Measurements from ENCODE around the gene TMEM131. TPM values are rescaled to one million over a fixed set of nuclear protein-coding genes. Genes with fewer than 3 reads are reported as not detected.

Gene TMEM131
- total RNA-seq, 1 donor from 2014 or later, result 28.4 TPM

- no peak for DNase-seq (ENCODE audit: extremely low read depth, low read depth, low spot score)
Measured at GRCh38 chr2:97731274-97732020, 264.3 kb downstream of the TMEM131 start.

DNA sequence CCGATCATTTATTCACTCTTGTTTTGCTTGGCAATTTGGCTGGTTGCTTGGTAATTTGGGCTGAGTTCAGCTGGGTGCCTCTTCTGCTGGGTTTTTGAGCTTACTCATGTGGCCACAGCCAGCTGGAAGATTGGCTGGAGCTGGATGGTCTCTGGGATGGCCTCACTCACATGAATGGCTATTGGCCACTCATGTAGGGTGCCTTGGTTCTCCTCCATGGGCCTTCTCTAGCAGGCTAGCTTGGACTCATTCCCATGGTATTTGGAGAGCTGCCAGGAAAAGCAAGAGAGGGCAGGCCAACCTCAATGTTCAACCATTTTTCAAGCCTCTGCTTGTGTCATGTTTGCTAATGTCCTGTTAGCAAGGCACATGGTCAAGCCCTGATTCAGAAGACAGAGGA lies 265.5 kb downstream of the TMEM131 start:
- DNase-seq (ENCODE audit: extremely low read depth, low read depth, low spot score), result no peak

DNA sequence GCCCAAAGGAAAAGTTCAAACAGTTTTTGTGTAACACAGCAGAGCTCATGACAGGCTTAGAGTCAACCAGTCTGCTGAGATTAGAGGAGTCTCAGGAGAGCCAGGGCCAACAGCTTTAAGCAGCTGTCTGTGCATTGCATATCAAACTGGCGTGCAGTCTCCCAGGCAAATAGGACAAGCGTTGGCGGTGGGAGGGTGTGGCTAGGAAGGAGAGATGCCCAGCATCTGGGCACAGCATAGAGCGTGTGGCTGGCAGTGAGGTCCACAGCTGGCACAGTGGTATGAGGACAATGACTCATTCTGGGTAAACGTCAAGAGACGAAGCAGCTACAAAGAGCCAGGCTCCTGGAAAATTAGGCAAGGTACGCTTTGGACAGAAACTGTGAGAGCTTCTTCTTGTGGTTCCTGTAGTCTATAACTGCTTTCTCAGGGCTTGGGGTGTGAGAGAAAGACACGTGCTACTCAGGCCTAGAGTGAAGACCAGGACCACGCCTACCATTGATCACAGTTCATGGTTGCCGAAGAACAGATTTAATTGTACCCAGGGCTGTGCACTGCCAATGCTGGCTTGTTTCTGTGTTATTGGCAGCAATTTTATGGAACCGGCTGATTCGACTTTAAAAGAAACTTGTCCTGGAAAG lies 267.5 kb downstream of the TMEM131 start:
- DNase-seq (ENCODE audit: extremely low read depth, low read depth, low spot score), result no peak

- no peak for DNase-seq (ENCODE audit: extremely low read depth, low read depth, low spot score)
Measured at GRCh38 chr2:97727296-97727695, 268.5 kb downstream of the TMEM131 start.

DNA sequence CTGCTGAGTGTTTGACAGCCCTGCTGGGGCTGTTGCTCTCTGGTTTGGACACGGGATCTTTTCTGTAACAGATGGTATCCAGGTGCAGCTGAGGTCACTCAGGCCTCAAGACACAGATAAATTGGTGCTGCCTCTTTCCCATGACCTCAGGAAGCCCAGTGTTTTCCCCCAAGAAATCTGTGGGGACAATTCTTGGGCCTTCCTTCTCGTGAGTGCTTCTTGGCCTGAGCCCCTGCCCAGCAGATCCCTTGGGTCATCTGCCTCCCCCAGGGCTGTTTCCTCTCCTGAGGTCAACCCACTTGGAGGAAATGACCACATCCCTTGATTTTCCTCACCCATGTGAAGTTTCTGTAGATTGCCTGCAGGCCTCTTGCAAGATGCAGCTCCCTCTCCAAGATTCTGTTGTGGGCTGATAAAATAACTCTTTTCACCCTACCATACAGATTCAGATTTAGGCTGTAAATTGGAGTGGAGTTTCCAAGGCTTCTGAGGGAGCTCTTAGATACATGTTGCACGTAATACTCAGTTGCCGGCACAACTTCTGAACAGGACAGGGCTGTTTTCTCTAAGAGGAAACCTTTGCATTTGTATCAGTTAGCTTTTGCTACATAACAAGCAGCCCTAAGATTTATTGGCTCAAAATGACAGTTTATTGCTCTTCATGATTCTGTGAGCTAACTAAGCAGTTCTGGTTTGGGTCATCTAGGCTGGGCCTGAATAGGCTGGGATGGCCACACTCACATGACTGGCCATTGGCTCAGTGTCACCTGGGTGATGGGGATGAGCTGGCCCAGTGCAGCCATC lies 269.3 kb downstream of the TMEM131 start:
- DNase-seq (ENCODE audit: extremely low read depth, low read depth, low spot score), result no peak

DNA sequence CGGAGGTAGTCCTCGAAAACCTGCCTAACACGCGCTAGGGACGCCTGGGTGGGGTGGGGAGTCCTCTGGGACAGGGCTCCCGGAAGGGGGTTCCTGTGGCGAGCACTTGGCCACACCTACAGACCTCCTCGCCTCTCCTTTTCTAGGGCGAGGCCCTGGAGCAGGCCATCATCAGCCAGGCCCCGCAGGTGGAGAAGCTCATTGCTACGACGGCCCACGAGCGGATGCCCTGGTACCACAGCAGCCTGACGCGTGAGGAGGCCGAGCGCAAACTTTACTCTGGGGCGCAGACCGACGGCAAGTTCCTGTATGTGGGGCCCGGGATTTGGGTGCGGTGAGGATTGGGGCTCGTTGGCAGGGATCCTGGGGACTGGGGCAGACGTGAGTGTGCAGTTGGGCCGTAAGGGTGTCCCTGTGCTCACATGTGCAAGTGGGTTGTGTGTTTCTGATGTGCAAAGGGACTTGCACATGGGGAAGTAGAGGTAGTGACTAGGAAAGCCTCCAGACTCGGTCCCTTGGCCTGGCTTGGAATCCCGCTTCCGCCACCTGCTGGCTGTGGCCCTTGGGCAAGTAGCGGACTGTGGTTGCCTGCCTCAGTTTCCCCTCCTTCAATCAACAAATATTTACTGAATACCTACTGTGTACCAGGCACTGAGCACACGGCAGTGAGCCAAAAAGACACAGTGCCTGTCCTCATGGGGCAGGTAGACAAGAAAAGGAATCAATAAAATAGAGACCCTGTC lies 270.6 kb downstream of the TMEM131 start:
- no peak for DNase-seq (ENCODE audit: extremely low read depth, low read depth, low spot score)

DNA sequence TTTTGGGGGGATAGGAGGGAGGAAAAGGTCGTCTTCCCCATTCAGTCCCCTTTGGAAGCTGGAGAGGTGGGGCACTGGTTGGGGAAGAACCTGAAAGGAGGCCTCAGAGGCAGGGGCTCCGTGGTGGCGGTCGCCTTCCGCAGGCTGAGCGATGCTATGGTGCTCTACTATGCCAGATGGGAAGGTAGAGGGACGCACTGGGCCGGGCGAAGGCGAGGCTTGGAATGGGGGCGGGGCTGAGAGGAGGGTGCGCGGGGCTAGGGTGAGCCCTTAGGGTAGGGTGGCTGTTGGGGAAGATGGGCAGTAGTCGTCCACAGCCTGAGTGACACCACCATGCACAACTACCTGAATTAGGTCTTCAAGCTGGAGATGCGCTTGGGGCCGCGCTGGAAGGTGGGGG lies 271.2 kb downstream of the TMEM131 start:
- DNase-seq (ENCODE audit: extremely low read depth, low read depth, low spot score), result no peak

DNA sequence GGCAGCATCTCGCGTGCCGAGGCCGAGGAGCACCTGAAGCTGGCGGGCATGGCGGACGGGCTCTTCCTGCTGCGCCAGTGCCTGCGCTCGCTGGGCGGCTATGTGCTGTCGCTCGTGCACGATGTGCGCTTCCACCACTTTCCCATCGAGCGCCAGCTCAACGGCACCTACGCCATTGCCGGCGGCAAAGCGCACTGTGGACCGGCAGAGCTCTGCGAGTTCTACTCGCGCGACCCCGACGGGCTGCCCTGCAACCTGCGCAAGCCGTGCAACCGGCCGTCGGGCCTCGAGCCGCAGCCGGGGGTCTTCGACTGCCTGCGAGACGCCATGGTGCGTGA lies 271.7 kb downstream of the TMEM131 start:
- DNase-seq (ENCODE audit: extremely low read depth, low read depth, low spot score), result no peak

DNA sequence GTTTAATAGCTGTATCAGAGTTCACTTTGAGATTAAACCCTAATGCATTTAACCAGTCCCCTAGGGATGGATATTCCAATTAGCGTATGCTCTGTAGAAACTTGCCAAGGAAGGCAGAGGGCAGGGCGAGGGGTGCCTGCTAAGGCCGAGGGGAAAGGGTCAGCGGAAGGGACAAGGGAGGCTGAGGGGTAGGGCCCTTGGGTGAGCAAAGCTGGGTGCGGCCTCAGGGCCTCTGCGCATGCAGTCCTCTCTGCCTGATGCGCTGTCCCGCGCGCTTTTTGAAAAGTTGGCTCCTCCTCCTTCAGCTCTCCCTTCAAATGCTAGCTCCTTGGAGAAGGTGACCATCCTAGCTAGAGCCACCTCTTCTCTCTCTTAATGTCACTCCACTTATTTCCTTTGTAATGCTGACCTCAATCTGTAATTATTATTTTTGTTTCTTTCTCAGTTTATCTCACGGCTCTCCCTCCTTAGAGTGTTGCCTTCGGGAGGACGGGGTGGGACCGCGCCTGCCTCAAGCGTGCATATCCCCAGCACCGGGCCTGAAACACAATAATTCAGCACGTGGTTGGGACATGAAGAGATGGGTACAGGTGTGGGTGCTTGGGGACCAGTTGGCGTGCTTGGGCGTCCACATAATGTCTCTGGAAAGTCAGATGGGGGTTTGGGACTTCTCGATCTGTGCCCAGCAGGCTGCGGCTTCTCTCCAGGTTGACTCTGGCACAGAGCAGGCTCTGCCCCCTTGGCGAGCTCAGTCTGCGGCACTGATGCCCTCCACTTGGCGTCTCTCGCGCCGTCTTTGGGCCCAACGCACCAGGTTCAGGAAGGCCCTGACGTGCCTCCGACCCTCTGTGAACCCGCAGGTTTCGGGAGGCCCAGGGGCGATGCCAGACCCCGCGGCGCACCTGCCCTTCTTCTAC lies 272.3 kb downstream of the TMEM131 start:
- DNase-seq (ENCODE audit: extremely low read depth, low read depth, low spot score), result no peak

DNA sequence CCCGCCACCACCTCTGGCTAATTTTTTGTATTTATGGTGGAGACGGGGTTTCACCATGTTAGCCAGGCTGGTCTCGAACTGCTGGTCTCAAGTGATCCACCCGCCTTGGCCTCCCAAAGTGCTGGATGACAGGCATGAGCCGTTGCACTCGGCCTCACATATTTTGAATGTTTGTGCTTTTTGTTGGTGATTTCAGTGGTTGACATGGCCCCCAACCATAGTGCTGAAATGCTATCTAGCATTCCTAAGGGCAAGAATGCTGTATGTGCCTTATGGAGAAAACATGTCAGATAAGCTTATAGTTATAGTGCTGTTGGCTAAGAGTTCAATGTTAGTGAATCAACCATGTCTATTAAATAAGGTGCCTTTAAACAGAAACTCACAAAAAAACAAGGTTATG lies 273.5 kb downstream of the TMEM131 start:
- DNase-seq (ENCODE audit: extremely low read depth, low read depth, low spot score), result no peak

GRCh38 chr2:97720746-97721145 lies 275.0 kb downstream of the TMEM131 start:
- no peak for DNase-seq (ENCODE audit: extremely low read depth, low read depth, low spot score)

DNA sequence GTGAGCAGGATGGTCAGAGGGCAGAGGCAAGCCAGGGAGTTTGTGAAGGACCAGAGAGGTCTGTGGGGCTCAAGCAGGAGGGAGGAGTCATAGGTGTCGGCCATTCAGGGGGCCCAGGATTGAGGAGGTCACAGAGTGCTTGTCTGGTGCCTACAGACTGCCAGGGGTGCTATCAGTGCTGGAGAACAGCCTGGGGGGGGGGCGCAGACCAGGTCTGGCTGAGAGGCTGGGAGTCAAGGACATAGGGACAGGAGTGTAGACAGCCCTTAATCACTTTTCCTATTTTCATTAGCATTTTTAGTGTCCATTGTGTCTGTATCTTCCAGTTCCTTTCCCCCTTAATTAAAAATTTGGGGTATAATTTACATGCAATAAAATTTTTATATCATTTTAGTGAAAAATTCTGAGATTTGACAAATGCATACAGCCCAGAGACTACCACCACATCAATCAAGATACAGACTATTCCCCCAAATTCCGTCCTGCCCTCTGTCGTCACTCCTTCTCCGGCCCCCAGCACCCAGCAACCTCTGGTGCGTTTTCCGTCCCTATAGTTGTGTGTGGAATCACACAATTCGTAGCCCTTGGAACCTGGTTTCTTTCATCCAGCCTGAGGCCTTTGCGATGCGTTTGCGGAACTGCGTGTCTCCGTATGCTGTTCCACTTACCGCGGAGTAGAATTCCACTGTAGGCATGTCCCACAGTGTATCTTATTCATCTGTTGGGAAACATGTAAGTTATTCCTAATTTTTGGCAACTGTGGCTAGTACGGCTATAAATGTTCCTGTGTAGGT lies 276.2 kb downstream of the TMEM131 start:
- no peak for DNase-seq (ENCODE audit: extremely low read depth, low read depth, low spot score)

- DNase-seq (ENCODE audit: extremely low read depth, low read depth, low spot score), result no peak
Measured at GRCh38 chr2:97718942-97719341, 276.8 kb downstream of the TMEM131 start.

DNA sequence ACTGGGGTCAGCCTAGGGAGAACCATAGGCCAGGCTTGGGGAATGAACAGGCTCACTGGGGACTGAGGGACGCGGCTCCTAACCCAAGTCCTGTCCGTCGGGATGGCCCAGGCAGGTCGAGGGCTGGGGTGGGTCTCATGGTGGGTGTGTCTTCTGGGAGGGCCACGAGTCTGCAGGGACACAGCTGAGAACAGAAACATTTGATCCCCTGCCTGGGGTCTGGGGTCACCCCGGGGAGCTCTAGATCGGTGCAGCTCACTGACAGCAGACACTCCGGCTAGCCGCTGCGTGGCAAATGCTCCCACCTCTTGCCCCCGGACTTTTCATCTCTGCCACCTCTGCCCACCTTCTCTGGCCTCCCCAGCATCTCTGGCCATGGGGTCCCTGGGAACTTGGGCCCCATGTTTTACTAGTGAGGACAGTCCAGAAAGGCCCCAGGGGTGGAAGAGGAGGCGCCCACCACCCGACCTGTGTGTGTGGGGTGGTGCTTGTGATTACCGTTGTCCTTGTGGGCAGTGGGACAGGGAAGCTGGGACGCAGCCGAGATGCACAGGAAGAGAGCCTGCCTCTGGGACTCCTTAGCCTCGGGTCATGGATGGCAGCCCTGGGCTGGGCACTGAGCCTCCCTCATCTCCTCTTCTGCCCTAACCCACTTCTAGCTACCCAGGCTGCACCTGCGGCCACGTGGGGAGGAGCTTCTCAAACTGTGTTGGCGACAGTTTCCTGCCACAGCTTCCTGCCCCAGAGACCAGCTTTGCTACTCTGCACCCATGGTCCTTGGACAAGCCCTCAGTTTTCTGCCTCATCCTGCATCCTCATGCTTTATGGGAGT lies 277.5 kb downstream of the TMEM131 start:
- no peak for DNase-seq (ENCODE audit: extremely low read depth, low read depth, low spot score)

DNA sequence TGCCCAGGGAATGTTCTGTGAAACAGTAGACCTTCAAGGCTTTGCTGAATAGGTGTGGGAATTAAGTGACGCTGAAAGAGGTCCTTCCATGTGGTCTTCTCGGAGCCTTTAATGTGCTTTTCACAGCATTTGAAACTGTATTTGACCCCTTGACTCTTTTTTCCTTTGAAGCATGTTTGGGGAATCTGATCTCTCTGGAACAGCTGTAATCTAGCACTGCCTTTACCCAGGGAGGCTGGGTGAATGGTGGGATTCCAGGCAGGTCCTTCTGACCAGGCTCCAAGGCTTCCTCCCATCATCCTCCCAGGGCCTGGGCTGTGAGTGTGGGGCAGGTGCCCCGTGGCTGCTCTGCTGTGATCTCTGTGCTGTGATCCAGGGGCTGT lies 278.1 kb downstream of the TMEM131 start:
- DNase-seq (ENCODE audit: extremely low read depth, low read depth, low spot score), result no peak

GRCh38 chr2:97716695-97717612 lies 278.8 kb downstream of the TMEM131 start:
- no peak for DNase-seq (ENCODE audit: extremely low read depth, low read depth, low spot score)

GRCh38 chr2:97715951-97716694 lies 279.6 kb downstream of the TMEM131 start:
- no peak for DNase-seq (ENCODE audit: extremely low read depth, low read depth, low spot score)
